Middle frontal gyrus (tissue), 1 donor: ENCODE data around the gene NRARP.
"Not testable (repeated sequence)": the region's sequence is repeated elsewhere in the genome, so short reads cannot be mapped to it uniquely, and the experiment has no call there.

Experiments used
- DNase-seq: peaks from one replicate; pipeline ENCODE4 v3.0.0-alpha.2; 2015; ENCODE audit warnings: low spot score; ENCODE audit errors: extremely low spot score

Gene NRARP

GRCh38 chr9:137302118-137302448, at the start of gene NRARP:
Gene NRARP (minus strand): TSS chr9:137302271. CDS start chr9:137301928, 343 bp downstream.
- DNase-seq = peak; percentile 75

GRCh38 chr9:137350696-137351584, 48.9 kb upstream of the NRARP start:
- no peak for DNase-seq

- DNase-seq = no peak
Measured at GRCh38 chr9:137349471-137350033, 47.5 kb upstream of the NRARP start.

GRCh38 chr9:137348769-137349470, 46.8 kb upstream of the NRARP start:
- DNase-seq = no peak

- DNase-seq = no peak
Measured at GRCh38 chr9:137347928-137348327, 45.9 kb upstream of the NRARP start.

- DNase-seq = no peak
Measured at GRCh38 chr9:137342482-137342881, 40.4 kb upstream of the NRARP start.

GRCh38 chr9:137341227-137341626, 39.2 kb upstream of the NRARP start:
- DNase-seq = no peak

- DNase-seq = not testable (repeated sequence)
Measured at GRCh38 chr9:137339908-137340462, 37.9 kb upstream of the NRARP start.

GRCh38 chr9:137339045-137339907, 37.2 kb upstream of the NRARP start:
- DNase-seq = no peak

- no peak for DNase-seq
Measured at GRCh38 chr9:137336735-137337134, 34.7 kb upstream of the NRARP start.

GRCh38 chr9:137333016-137333671, 31.1 kb upstream of the NRARP start:
- DNase-seq = no peak

GRCh38 chr9:137331929-137332328, 29.9 kb upstream of the NRARP start:
- DNase-seq = no peak

GRCh38 chr9:137330689-137331088, 28.6 kb upstream of the NRARP start:
- no peak for DNase-seq

- DNase-seq = not testable (repeated sequence)
Measured at GRCh38 chr9:137329590-137329989, 27.5 kb upstream of the NRARP start.

- DNase-seq = not testable (repeated sequence)
Measured at GRCh38 chr9:137327641-137328550, 25.8 kb upstream of the NRARP start.

GRCh38 chr9:137326445-137327065, 24.5 kb upstream of the NRARP start:
- DNase-seq = no peak

- DNase-seq = no peak
Measured at GRCh38 chr9:137325799-137326198, 23.7 kb upstream of the NRARP start.

- no peak for DNase-seq
Measured at GRCh38 chr9:137325124-137325523, 23.1 kb upstream of the NRARP start.
